ENCODE results near the gene GRIN2A. TPM values are rescaled to one million over a fixed set of nuclear protein-coding genes. Genes with fewer than 3 reads are reported as not detected.

Gene GRIN2A
- total RNA-seq, 1 donor from 2014 or later = not detected

DNA sequence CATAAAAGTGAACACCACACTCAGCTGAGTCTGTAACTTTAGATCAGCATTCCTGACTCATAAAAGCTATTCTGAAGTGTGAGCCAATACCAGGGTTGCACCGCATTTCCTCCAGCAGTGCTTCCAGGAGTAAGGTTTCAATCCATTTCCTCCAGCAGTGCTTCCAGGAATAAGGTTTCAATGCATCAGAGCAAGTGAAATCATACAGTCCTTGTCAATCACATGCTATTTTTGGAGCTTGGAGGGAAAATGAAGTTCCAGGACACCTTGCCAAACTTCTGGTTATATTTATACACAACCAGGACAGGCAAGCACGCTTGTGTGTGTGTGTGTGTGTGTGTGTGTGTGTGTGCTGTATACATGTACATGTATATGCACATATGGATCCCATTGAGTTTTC is 327.6 kb downstream of the GRIN2A start:
- no peaks in the 10 kb centered on the region for H3K27me3 Mint-ChIP-seq
- no peaks in the 10 kb centered on the region for H3K9me3 Mint-ChIP-seq
- no peak overlapping the region for H3K4me3 Mint-ChIP-seq
- intact Hi-C loops (cut with micrococcal nuclease) = no loop called here
- H3K36me3 Mint-ChIP-seq (ENCODE audit: low read depth) = no peaks in the 10 kb centered on the region
- DNase-seq = no peak
- no peak overlapping the region for H3K27ac Mint-ChIP-seq
- no peaks in the 10 kb centered on the region for H3K4me1 Mint-ChIP-seq

- Mint-ChIP-seq H3K27ac (no peak overlapping the region), H3K27me3 (no peaks in the 10 kb centered on the region), H3K9me3 (no peaks in the 10 kb centered on the region), H3K4me1 (no peaks in the 10 kb centered on the region), H3K36me3 (ENCODE audit: low read depth) (no peaks in the 10 kb centered on the region), H3K4me3 (no peak overlapping the region)
- no peak for DNase-seq
- intact Hi-C loops (cut with micrococcal nuclease) = no loop called here
These were observed 330.2 kb downstream of the GRIN2A start for GRCh38 chr16:9852003-9852402.

DNA sequence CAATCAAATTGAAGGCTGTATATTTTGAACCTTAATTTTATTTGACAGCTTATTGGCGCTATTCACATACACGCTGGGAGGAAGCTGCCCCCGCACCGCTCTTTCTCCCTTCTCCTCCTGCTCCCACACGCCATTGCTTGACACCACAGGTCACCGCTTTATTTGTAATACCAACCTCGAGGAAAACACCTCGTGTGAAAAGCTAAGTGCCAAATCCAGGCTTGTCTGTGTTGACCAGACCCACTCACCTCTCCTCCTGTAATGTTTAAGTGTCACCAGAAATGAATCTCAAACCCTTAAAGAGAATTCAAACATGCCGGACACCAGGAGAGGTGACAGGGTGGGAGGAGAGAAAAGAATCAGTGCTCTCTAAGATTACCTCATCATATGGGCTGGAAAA is 331.4 kb downstream of the GRIN2A start:
- H3K4me1 Mint-ChIP-seq = no peaks in the 10 kb centered on the region
- intact Hi-C loops (cut with micrococcal nuclease) = no loop called here
- H3K27ac Mint-ChIP-seq = no peak overlapping the region
- H3K9me3 Mint-ChIP-seq = no peaks in the 10 kb centered on the region
- H3K27me3 Mint-ChIP-seq = no peaks in the 10 kb centered on the region
- DNase-seq = no peak
- no peak overlapping the region for H3K4me3 Mint-ChIP-seq
- no peaks in the 10 kb centered on the region for H3K36me3 Mint-ChIP-seq (ENCODE audit: low read depth)

GRCh38 chr16:9849697-9850245 is 332.5 kb downstream of the GRIN2A start:
- intact Hi-C loops (cut with micrococcal nuclease) = no loop called here
- H3K4me1 Mint-ChIP-seq = no peaks in the 10 kb centered on the region
- H3K9me3 Mint-ChIP-seq = no peaks in the 10 kb centered on the region
- H3K4me3 Mint-ChIP-seq = no peak overlapping the region
- no peaks in the 10 kb centered on the region for H3K27me3 Mint-ChIP-seq
- no peaks in the 10 kb centered on the region for H3K36me3 Mint-ChIP-seq (ENCODE audit: low read depth)
- no peak for DNase-seq
- no peak overlapping the region for H3K27ac Mint-ChIP-seq

DNA sequence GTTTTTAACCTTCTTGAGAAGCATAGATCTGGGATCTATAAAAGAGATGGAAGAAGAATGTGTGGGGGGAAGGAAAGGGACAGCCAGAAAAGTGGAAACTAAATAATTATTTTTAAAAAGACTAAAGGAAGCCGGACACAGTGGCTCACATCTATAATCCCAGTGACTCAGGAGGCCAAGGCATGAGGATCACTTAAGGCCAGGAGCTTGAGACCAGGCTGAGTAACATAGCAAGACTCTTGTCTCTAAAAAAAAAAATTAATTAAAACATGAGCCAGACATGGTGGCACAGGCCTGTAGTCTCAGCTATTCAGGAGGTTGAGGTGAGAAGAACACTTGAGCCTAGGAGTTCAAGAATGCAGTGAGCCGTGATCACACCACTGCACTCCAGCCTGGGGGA is 335.1 kb downstream of the GRIN2A start:
- no peak for DNase-seq
- intact Hi-C loops (cut with micrococcal nuclease) = no loop called here
- Mint-ChIP-seq H3K9me3 (no peaks in the 10 kb centered on the region), H3K36me3 (ENCODE audit: low read depth) (no peaks in the 10 kb centered on the region), H3K27me3 (no peaks in the 10 kb centered on the region), H3K4me3 (no peak overlapping the region), H3K4me1 (no peaks in the 10 kb centered on the region), H3K27ac (no peak overlapping the region)

GRCh38 chr16:9846362-9847099 is 335.7 kb downstream of the GRIN2A start:
- H3K4me1 Mint-ChIP-seq = no peaks in the 10 kb centered on the region
- no peaks in the 10 kb centered on the region for H3K9me3 Mint-ChIP-seq
- DNase-seq = no peak
- H3K27ac Mint-ChIP-seq = no peak overlapping the region
- no peaks in the 10 kb centered on the region for H3K27me3 Mint-ChIP-seq
- intact Hi-C loops (cut with micrococcal nuclease) = no loop called here
- no peak overlapping the region for H3K4me3 Mint-ChIP-seq
- H3K36me3 Mint-ChIP-seq (ENCODE audit: low read depth) = no peaks in the 10 kb centered on the region

DNA sequence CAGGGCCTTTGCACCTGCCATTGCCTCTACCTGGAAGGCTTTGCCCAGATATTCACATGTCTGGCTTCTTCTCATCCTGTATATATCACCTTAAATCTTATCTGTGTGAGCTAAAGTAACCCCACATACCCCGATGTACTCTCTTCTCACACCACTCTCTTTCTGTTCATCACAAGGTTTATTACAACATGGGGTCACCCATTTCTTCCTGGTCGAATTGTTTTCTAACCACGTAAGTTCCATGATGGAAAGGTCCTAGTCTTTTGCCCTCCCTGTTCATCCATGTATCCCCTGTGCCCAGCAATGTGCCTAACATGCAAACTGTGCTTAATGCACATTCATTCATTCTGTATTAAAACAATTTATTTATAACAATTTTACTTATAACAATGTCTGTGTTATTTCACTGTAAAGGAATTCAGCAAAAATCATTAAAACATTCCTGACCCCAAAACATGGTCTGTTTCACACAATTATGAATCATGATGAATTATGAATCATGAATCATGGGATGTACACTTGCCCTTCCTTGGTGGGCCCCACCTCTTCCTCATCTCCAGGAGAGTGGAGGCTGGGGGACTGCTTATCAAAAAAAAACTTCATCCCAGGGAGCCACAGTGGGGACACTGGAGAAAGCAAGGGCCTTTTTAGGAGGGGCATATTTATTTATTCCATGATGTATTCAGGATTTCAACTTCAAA is 336.4 kb downstream of the GRIN2A start:
- no peak for DNase-seq
- H3K27ac Mint-ChIP-seq = no peak overlapping the region
- H3K9me3 Mint-ChIP-seq = no peaks in the 10 kb centered on the region
- H3K4me1 Mint-ChIP-seq = no peaks in the 10 kb centered on the region
- H3K27me3 Mint-ChIP-seq = no peaks in the 10 kb centered on the region
- no peak overlapping the region for H3K4me3 Mint-ChIP-seq
- intact Hi-C loops (cut with micrococcal nuclease) = no loop called here
- no peaks in the 10 kb centered on the region for H3K36me3 Mint-ChIP-seq (ENCODE audit: low read depth)

DNA sequence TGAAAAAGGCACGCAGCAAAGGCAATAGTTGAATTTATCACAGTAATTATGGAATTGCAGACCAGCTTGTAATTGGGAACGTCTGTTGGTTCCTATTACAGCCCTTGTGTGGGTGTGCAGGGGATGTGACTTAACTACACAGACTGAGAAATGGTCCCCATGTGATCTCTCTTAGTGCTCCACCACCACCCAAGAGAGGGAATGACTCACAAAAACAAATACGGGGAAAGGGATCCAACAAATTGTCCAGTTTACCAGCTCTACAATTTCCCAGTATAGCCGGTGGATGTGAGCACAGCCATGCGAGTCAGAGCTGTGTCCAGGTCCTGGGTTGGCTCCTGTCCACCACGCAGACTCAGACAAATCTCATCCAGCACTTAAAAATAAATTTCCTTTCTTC is 337.9 kb downstream of the GRIN2A start:
- intact Hi-C loops (cut with micrococcal nuclease) = no loop called here
- H3K4me1 Mint-ChIP-seq = no peaks in the 10 kb centered on the region
- H3K27ac Mint-ChIP-seq = no peak overlapping the region
- H3K36me3 Mint-ChIP-seq (ENCODE audit: low read depth) = no peaks in the 10 kb centered on the region
- no peaks in the 10 kb centered on the region for H3K9me3 Mint-ChIP-seq
- no peak overlapping the region for H3K4me3 Mint-ChIP-seq
- H3K27me3 Mint-ChIP-seq = no peaks in the 10 kb centered on the region
- no peak for DNase-seq

DNA sequence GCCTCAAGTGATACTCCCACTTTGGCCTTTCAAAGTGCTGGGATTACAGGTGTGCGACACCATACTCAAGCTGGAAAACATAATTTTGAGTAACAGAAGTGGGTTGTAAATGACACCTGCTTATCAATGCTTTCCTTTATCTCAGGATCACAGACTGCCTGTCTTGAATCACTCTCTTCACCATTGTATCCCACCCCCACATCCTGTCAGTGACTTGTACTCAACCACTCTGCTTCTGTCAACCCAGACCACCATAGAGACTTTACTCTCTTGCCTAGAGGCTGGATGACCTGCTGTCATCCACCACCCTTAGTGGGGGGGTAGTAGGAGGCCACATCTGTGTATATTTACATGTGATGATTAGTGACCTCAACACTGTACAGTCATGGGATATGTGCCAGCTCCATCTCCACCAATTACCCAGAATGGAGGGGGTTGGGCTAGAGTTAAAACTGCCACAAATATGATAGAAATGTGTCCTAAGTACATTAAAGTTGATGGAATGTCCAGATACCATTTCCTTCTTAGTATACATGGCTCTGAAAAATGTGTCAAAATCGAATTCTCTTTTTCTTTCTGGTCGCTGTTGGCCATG is 338.7 kb downstream of the GRIN2A start:
- intact Hi-C loops (cut with micrococcal nuclease) = no loop called here
- Mint-ChIP-seq H3K4me1 (no peaks in the 10 kb centered on the region), H3K36me3 (ENCODE audit: low read depth) (no peaks in the 10 kb centered on the region), H3K27me3 (no peaks in the 10 kb centered on the region), H3K27ac (no peak overlapping the region), H3K4me3 (no peak overlapping the region), H3K9me3 (no peaks in the 10 kb centered on the region)
- DNase-seq = no peak

DNA sequence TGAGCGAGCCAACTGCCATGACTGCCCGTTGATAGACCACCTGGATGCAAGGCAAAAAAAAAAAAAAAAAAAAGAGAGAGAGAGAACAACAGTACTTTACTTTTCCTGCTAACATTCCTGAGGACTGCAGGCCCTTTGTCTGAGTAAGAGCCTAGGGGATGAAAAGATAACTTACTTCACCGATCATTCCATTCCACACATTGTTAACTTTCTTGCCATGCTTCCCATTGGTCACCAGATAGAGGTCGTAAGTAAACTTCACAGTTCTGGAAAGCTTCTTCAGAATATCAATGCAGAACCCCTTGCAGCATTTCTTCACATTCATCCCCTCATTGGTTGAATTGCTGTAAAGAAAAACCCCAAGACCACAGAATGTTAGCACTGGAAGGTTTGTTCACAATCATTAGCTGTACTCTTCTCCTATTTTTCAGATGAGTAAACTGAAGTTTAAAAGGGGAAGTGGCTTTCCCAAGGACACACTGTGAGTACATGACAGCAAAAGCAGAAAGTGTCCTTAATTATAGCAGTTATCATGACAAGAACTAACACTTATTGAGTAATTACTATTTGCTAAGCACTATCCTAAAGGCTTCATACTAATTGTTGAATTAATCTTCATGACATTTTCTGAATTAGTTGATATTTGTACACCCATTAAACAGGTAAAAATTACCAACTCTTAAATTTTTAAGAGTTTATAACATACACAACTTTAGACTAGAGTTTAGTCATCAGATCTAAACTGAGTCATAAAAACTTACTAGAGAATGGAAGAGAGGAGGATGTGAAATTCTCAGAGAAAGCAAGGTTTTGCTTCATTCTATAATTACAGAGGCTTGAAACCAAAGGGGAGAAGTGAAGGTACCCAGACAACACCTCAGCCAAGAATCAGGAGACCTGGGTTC is 341.2 kb downstream of the GRIN2A start:
- Mint-ChIP-seq H3K36me3 (ENCODE audit: low read depth) (no peaks in the 10 kb centered on the region), H3K9me3 (peaks cover 4% of the 10 kb centered on the region), H3K27me3 (no peaks in the 10 kb centered on the region), H3K4me1 (no peaks in the 10 kb centered on the region), H3K27ac (no peak overlapping the region), H3K4me3 (no peak overlapping the region)
- DNase-seq = no peak
- intact Hi-C loops (cut with micrococcal nuclease) = no loop called here

GRCh38 chr16:9837481-9837880 is 344.7 kb downstream of the GRIN2A start:
- no peak overlapping the region for H3K27ac Mint-ChIP-seq
- no peaks in the 10 kb centered on the region for H3K4me1 Mint-ChIP-seq
- H3K4me3 Mint-ChIP-seq = no peak overlapping the region
- intact Hi-C loops (cut with micrococcal nuclease) = no loop called here
- no peaks in the 10 kb centered on the region for H3K27me3 Mint-ChIP-seq
- DNase-seq = no peak
- H3K9me3 Mint-ChIP-seq = peaks cover 4% of the 10 kb centered on the region
- no peaks in the 10 kb centered on the region for H3K36me3 Mint-ChIP-seq (ENCODE audit: low read depth)

- H3K27me3 Mint-ChIP-seq = no peaks in the 10 kb centered on the region
- no peak for DNase-seq
- no peaks in the 10 kb centered on the region for H3K36me3 Mint-ChIP-seq (ENCODE audit: low read depth)
- H3K4me1 Mint-ChIP-seq = no peaks in the 10 kb centered on the region
- H3K4me3 Mint-ChIP-seq = no peak overlapping the region
- no peak overlapping the region for H3K27ac Mint-ChIP-seq
- intact Hi-C loops (cut with micrococcal nuclease) = no loop called here
- H3K9me3 Mint-ChIP-seq = peaks cover 4% of the 10 kb centered on the region
These were observed 346.0 kb downstream of the GRIN2A start for GRCh38 chr16:9836118-9836736.

DNA sequence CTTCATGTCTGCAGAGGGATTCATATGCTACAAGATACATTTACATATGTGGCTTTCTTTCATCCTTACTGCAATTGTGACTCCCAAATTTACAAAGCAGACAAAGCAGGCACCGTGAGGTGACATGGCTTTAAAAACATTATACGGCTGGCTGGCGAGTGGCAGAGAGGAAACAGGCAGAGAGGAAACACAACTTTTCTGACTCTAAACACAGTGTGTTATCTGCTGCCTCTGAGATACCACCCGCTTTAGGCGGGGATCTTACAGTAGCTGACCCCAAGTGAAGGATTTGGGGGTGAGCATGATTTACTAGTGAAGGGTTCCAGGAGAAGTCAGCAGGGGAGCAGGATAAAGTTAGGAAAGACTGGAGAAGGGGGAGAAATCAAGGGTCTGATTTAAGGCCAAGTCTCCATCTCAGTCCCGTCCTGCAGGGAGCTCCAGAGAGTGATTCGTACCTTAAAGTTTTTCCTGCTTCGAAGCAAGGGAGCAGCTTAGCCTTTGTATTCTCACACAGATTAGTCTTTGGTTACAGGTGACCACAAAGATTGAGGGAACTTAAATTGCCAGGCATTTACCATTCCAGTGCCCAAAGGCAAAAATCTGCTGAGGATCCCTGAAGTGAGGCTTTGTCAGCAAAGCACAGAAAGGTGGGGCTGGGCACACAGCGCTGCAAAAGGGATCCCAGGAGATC is 355.0 kb downstream of the GRIN2A start:
- Mint-ChIP-seq H3K4me3 (no peak overlapping the region), H3K36me3 (ENCODE audit: low read depth) (no peaks in the 10 kb centered on the region), H3K9me3 (no peaks in the 10 kb centered on the region), H3K27me3 (no peaks in the 10 kb centered on the region), H3K4me1 (no peaks in the 10 kb centered on the region), H3K27ac (no peak overlapping the region)
- intact Hi-C loops (cut with micrococcal nuclease) = no loop called here
- no peak for DNase-seq

All from activated CD4-positive, alpha-beta T cell treated with anti-CD3 and anti-CD28 coated beads, Interleukin-2, amount 10 ng/mL, durations not matched to agents 24 days and 14 days (primary cell).